Astrocyte (in vitro differentiated cells and primary cell): ENCODE data around the gene ABHD12. TPM values are rescaled to one million over a fixed set of nuclear protein-coding genes. Genes with fewer than 3 reads are reported as not detected.

Experiments used
- DNase-seq: peaks from one replicate; pipeline ENCODE4 v3.0.0-alpha.2; 2010; ENCODE audit warnings: low read depth
- FAIRE-seq: peaks from 2 replicates; lab custom pipeline; 2011; peaks lifted over from hg19 to GRCh38; lab: Jason Lieb, UNC
- H2AFZ ChIP-seq: 2 replicates; pipeline ENCODE4 v1.6.0; 2012; ENCODE audit warnings: low read depth, low read length, inconsistent platforms
- H3K27ac ChIP-seq: 2 replicates; pipeline ENCODE4 v1.5.1; 2011; ENCODE audit warnings: low read depth, low read length, inconsistent platforms
- H3K27me3 ChIP-seq: 2 replicates; pipeline ENCODE4 v1.6.0; 2011; ENCODE audit warnings: low read length, inconsistent platforms; ENCODE audit not compliant: insufficient read depth
- H3K36me3 ChIP-seq: 2 replicates; pipeline ENCODE4 v1.5.1; 2011; ENCODE audit warnings: low read length, inconsistent platforms; ENCODE audit not compliant: insufficient read depth
- H3K4me1 ChIP-seq: 2 replicates; pipeline ENCODE4 v1.5.1; 2011; ENCODE audit warnings: low read length, inconsistent platforms; ENCODE audit not compliant: insufficient read depth
- H3K4me2 ChIP-seq: 2 replicates; pipeline ENCODE4 v1.6.0; 2012; ENCODE audit warnings: low read length, inconsistent platforms
- H3K4me3 ChIP-seq: 2 replicates; pipeline ENCODE4 v1.5.1; 2011; ENCODE audit warnings: low read depth, mild to moderate bottlenecking, low read length, inconsistent platforms; ENCODE audit not compliant: insufficient read depth
- H3K79me2 ChIP-seq: 2 replicates; pipeline ENCODE4 v1.6.0; 2012; ENCODE audit warnings: mild to moderate bottlenecking, low read length, inconsistent platforms; ENCODE audit not compliant: insufficient read depth
- H3K9ac ChIP-seq: 2 replicates; pipeline ENCODE4 v1.6.0; 2012; ENCODE audit warnings: mild to moderate bottlenecking, low read length, inconsistent platforms
- H3K9me3 ChIP-seq: 2 replicates; pipeline ENCODE4 v1.5.1; 2012; ENCODE audit warnings: low read depth, mild to moderate bottlenecking, low read length, inconsistent platforms; ENCODE audit not compliant: insufficient read depth
- H4K20me1 ChIP-seq: 2 replicates; pipeline ENCODE4 v1.6.0; 2012; ENCODE audit warnings: low read length, inconsistent platforms; ENCODE audit not compliant: insufficient read depth
- H3K27ac Mint-ChIP-seq: one replicate; pipeline ENCODE4 v1.8.0; 2021; ENCODE audit warnings: mild to moderate bottlenecking, mixed read lengths; ENCODE audit not compliant: unreplicated experiment
- H3K27me3 Mint-ChIP-seq: one replicate; pipeline ENCODE4 v1.8.0; 2021; ENCODE audit warnings: low read depth, mixed read lengths; ENCODE audit not compliant: unreplicated experiment
- H3K36me3 Mint-ChIP-seq: one replicate; pipeline ENCODE4 v1.8.0; 2021; ENCODE audit warnings: low read depth, mixed read lengths; ENCODE audit not compliant: unreplicated experiment
- H3K4me1 Mint-ChIP-seq: one replicate; pipeline ENCODE4 v1.8.0; 2021; ENCODE audit warnings: low read depth, mixed read lengths; ENCODE audit not compliant: unreplicated experiment
- H3K4me3 Mint-ChIP-seq: one replicate; pipeline ENCODE4 v1.8.0; 2021; ENCODE audit warnings: mild to moderate bottlenecking, moderate library complexity, mixed read lengths; ENCODE audit not compliant: unreplicated experiment
- H3K9me3 Mint-ChIP-seq: one replicate; pipeline ENCODE4 v1.8.0; 2021; ENCODE audit warnings: mild to moderate bottlenecking, mixed read lengths; ENCODE audit not compliant: unreplicated experiment
- CTCF ChIP-seq: IDR thresholded peaks from 2 replicates; pipeline ENCODE4 v1.5.1; 2011; ENCODE audit warnings: low read depth, mild to moderate bottlenecking, inconsistent platforms, low read length, moderate library complexity; ENCODE audit not compliant: insufficient read depth
- EZH2 ChIP-seq: IDR thresholded peaks from 2 replicates; pipeline ENCODE4 v1.6.1; 2012; ENCODE audit warnings: mild to moderate bottlenecking, low read length, inconsistent platforms; ENCODE audit not compliant: insufficient read depth
- total RNA-seq: library from RNA; stranded (reverse); gene quantifications from 2 replicates; pipeline ENCODE4 v1.2.1, GENCODE V29; 2021

The ABHD12 gene
- total RNA-seq, 1 donor from 2014 or later = 98.1 TPM

GRCh38 chr20:25319241-25320034, 71.2 kb downstream of the ABHD12 start:
- Mint-ChIP-seq H3K27ac (no peak overlapping the region), H3K9me3 (no peaks in the 10 kb centered on the region), H3K27me3 (no peaks in the 10 kb centered on the region), H3K36me3 (peaks cover 4% of the 10 kb centered on the region), H3K4me3 (no peak overlapping the region), H3K4me1 (peaks cover 16% of the 10 kb centered on the region)
- Histone ChIP-seq H3K4me3 (no peak overlapping the region), H3K36me3 (peaks cover 3% of the 10 kb centered on the region), H3K27ac (no peak overlapping the region), H3K79me2 (peaks cover 6% of the 10 kb centered on the region), H3K9me3 (no peaks in the 10 kb centered on the region), H3K4me2 (no peak overlapping the region), H3K4me1 (peaks cover 10% of the 10 kb centered on the region), H2AFZ (no peak overlapping the region), H3K9ac (no peak overlapping the region), H4K20me1 (peaks cover 13% of the 10 kb centered on the region), H3K27me3 (no peaks in the 10 kb centered on the region)
- FAIRE-seq = no peak
- no peak for DNase-seq
- TF ChIP-seq EZH2 (no peak), CTCF (no peak)

- no peak for FAIRE-seq
- no peaks in the 10 kb centered on the region for H3K27me3 ChIP-seq
- no peak for DNase-seq
- no peaks in the 10 kb centered on the region for H3K9me3 Mint-ChIP-seq
- H3K36me3 ChIP-seq = peaks cover 3% of the 10 kb centered on the region
- TF ChIP-seq EZH2 (no peak), CTCF (no peak)
- no peaks in the 10 kb centered on the region for H3K9me3 ChIP-seq
- H3K27ac ChIP-seq = no peak overlapping the region
- no peak overlapping the region for H3K27ac Mint-ChIP-seq
- H4K20me1 ChIP-seq = peaks cover 13% of the 10 kb centered on the region
- no peak overlapping the region for H3K9ac ChIP-seq
- H3K27me3 Mint-ChIP-seq = no peaks in the 10 kb centered on the region
- peaks cover 2% of the 10 kb centered on the region for H3K79me2 ChIP-seq
- peaks cover 10% of the 10 kb centered on the region for H3K4me1 ChIP-seq
- no peak overlapping the region for H3K4me3 ChIP-seq
- peaks cover 4% of the 10 kb centered on the region for H3K36me3 Mint-ChIP-seq
- H3K4me1 Mint-ChIP-seq = peaks cover 16% of the 10 kb centered on the region
- no peak overlapping the region for H2AFZ ChIP-seq
- H3K4me2 ChIP-seq = no peak overlapping the region
- no peak overlapping the region for H3K4me3 Mint-ChIP-seq
Observed at GRCh38 chr20:25318471-25319240, 72.0 kb downstream of the ABHD12 start.
